ENCODE data around the gene ACOX1. TPM values are rescaled to one million over a fixed set of nuclear protein-coding genes. Genes with fewer than 3 reads are reported as not detected.

Gene ACOX1
- total and polyA plus RNA-seq, 2 donors (not counting 1 experiment from before 2014, with no cell fraction given) = 6.6 to 31.2 TPM

GRCh38 chr17:75926456-75926855, 52.5 kb downstream of the ACOX1 start:
- no peaks in the 10 kb centered on the region for H3K27me3 Mint-ChIP-seq
- intact Hi-C loops (cut with micrococcal nuclease) = no loop called here
- H3K4me3 ChIP-seq (ENCODE audit: control extremely low read depth in 1 of 5, extremely low read depth in 1 of 5, insufficient read depth in 1 of 5, low read depth in 2 of 5, low read length in 4 of 5) = no peak overlapping the region
- no peaks in the 10 kb centered on the region for H3K4me1 ChIP-seq (ENCODE audit: control insufficient read depth in 2 of 2, insufficient read depth in 2 of 2, low read length in 2 of 2)
- ChIA-PET POLR2A (no interaction called here), CTCF (interaction anchor here (1.1 to 1.6 kb wide), 4 partner anchors 19 to 162 kb away, joined by 3 to 5 read pairs (median 4); partner anchors contain the start of genes GALK1 and MRPL38)
- ATAC-seq (ENCODE audit: low read depth) (no peak), DNase-seq (no peak)
- no peaks in the 10 kb centered on the region for H3K36me3 ChIP-seq (replicated peaks in 1 of 2; ENCODE audit: control extremely low read depth in 1 of 2, control insufficient read depth in 1 of 2, extremely low read depth in 1 of 2, insufficient read depth in 2 of 2, low read length in 1 of 2)
- no peak overlapping the region for H2AFZ ChIP-seq (ENCODE audit: insufficient read depth, low read depth, low read length, poor library complexity, severe bottlenecking)
- no peaks in the 10 kb centered on the region for H3K79me2 ChIP-seq (ENCODE audit: control insufficient read depth, insufficient read depth, low read length)
- no peaks in the 10 kb centered on the region for H3K4me1 Mint-ChIP-seq
- TF ChIP-seq CTCF (IDR thresholded peaks at IDR 0.05) = no peak
- TF ChIP-seq EZH2 (IDR thresholded peaks at IDR 0.05; ENCODE audit: borderline replicate concordance, insufficient read depth, low read depth, low read length, poor library complexity, severe bottlenecking) = no peak
- no peak overlapping the region for H3K4me2 ChIP-seq (replicated peaks; ENCODE audit: low read depth, low read length, poor library complexity, severe bottlenecking)
- WGBS (ENCODE audit: insufficient coverage) = 100% methylated on average over 1 of the region's 4 CpGs
- H3K9me3 Mint-ChIP-seq (ENCODE audit: insufficient read depth) = no peaks in the 10 kb centered on the region
- no peak overlapping the region for H3K27ac ChIP-seq (ENCODE audit: low read length in 2 of 2)
- H3K27ac Mint-ChIP-seq = no peak overlapping the region
- H3K9ac ChIP-seq (ENCODE audit: low read length) = no peak overlapping the region
- H3K9me3 ChIP-seq (ENCODE audit: control extremely low read depth in 1 of 3, control insufficient read depth in 2 of 3, insufficient read depth in 1 of 3, low read length in 2 of 3) = no peaks in the 10 kb centered on the region
- H3K4me3 Mint-ChIP-seq = no peak overlapping the region
- H3K27me3 ChIP-seq (replicated peaks in 1 of 4; ENCODE audit: control extremely low read depth in 1 of 4, control insufficient read depth in 3 of 4, insufficient read depth in 4 of 4, low read length in 3 of 4) = no peaks in the 10 kb centered on the region
- H4K20me1 ChIP-seq (ENCODE audit: control insufficient read depth, insufficient read depth, low read length, poor library complexity, severe bottlenecking) = no peaks in the 10 kb centered on the region

GRCh38 chr17:75925912-75926311, 53.1 kb downstream of the ACOX1 start:
- Histone ChIP-seq H2AFZ (ENCODE audit: insufficient read depth, low read depth, low read length, poor library complexity, severe bottlenecking) (no peak overlapping the region), H3K27ac (ENCODE audit: low read length in 2 of 2) (no peak overlapping the region), H4K20me1 (ENCODE audit: control insufficient read depth, insufficient read depth, low read length, poor library complexity, severe bottlenecking) (no peaks in the 10 kb centered on the region), H3K4me3 (ENCODE audit: control extremely low read depth in 1 of 5, extremely low read depth in 1 of 5, insufficient read depth in 1 of 5, low read depth in 2 of 5, low read length in 4 of 5) (no peak overlapping the region), H3K79me2 (ENCODE audit: control insufficient read depth, insufficient read depth, low read length) (no peaks in the 10 kb centered on the region), H3K36me3 (replicated peaks in 1 of 2; ENCODE audit: control extremely low read depth in 1 of 2, control insufficient read depth in 1 of 2, extremely low read depth in 1 of 2, insufficient read depth in 2 of 2, low read length in 1 of 2) (no peaks in the 10 kb centered on the region), H3K4me2 (replicated peaks; ENCODE audit: low read depth, low read length, poor library complexity, severe bottlenecking) (no peak overlapping the region), H3K9me3 (ENCODE audit: control extremely low read depth in 1 of 3, control insufficient read depth in 2 of 3, insufficient read depth in 1 of 3, low read length in 2 of 3) (no peaks in the 10 kb centered on the region), H3K27me3 (replicated peaks in 1 of 4; ENCODE audit: control extremely low read depth in 1 of 4, control insufficient read depth in 3 of 4, insufficient read depth in 4 of 4, low read length in 3 of 4) (no peaks in the 10 kb centered on the region), H3K4me1 (ENCODE audit: control insufficient read depth in 2 of 2, insufficient read depth in 2 of 2, low read length in 2 of 2) (no peaks in the 10 kb centered on the region), H3K9ac (ENCODE audit: low read length) (no peak overlapping the region)
- DNase-seq = no peak
- no peak overlapping the region for H3K4me3 Mint-ChIP-seq
- POLR2A ChIA-PET = no interaction called here
- H3K9me3 Mint-ChIP-seq (ENCODE audit: insufficient read depth) = no peaks in the 10 kb centered on the region
- ATAC-seq (ENCODE audit: low read depth) = no peak
- CTCF ChIA-PET = interaction anchor here (1.0 to 1.6 kb wide), 3 partner anchors 20 to 88 kb away, joined by 3 to 5 read pairs (median 3); partner anchors contain the start of gene MRPL38
- WGBS (ENCODE audit: insufficient coverage) = 99% methylated on average over 15 of the region's 15 CpGs
- H3K4me1 Mint-ChIP-seq = no peaks in the 10 kb centered on the region
- H3K27me3 Mint-ChIP-seq = no peaks in the 10 kb centered on the region
- intact Hi-C loops (cut with micrococcal nuclease) = no loop called here
- no peak overlapping the region for H3K27ac Mint-ChIP-seq
- no peak for TF ChIP-seq EZH2 (IDR thresholded peaks at IDR 0.05; ENCODE audit: borderline replicate concordance, insufficient read depth, low read depth, low read length, poor library complexity, severe bottlenecking)
- no peak for TF ChIP-seq CTCF (IDR thresholded peaks at IDR 0.05)
